ENCODE data around the gene COG3. TPM values are rescaled to one million over a fixed set of nuclear protein-coding genes. Genes with fewer than 3 reads are reported as not detected.

The COG3 gene
- total and polyA plus RNA-seq, 2 of the 13 experiments (the other 11 are each of a cell fraction or from before 2014, with no cell fraction given) = 37.8 to 47.5 TPM

DNA sequence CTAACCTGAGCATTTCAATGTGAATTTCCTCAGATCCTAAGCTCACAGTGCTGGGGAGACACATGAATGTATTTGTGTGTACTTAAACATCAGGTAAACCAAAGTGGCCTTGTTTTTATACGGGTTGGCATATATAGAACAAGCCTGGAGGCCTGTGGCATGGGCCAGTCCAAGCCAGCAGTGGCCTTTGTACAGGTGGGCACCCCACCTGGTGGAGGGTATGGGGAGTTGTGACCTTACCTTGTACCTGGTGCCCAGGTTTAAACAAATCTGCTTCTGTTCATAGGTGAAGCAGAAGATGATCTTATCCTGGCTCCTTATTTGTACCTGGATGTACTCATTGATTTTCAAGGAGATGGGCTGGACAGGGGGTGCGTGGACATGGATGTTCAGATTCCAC lies 79.8 kb downstream of the COG3 start:
- Histone ChIP-seq H3K27ac (ENCODE audit: extremely low read length, insufficient read depth, low read length) (no peak overlapping the region), H3K9ac (ENCODE audit: insufficient read depth, low read depth, low read length) (no peak overlapping the region), H4K20me1 (ENCODE audit: insufficient read depth, low read length) (no peaks in the 10 kb centered on the region), H2AFZ (ENCODE audit: low read length) (no peak overlapping the region), H3K4me3 (replicated peaks in 1 of 3; ENCODE audit: insufficient read depth in 1 of 3, low read depth in 2 of 3, low read length in 3 of 3) (no peak overlapping the region), H3K4me2 (ENCODE audit: low read depth, low read length) (no peak overlapping the region), H3K9me3 (ENCODE audit: low read length) (no peaks in the 10 kb centered on the region), H3K4me1 (ENCODE audit: insufficient read depth, low read length) (peaks cover 12% of the 10 kb centered on the region), H3K27me3 (ENCODE audit: control insufficient read depth in 1 of 2, insufficient read depth in 2 of 2, low read length in 2 of 2) (no peaks in the 10 kb centered on the region), H3K79me2 (ENCODE audit: insufficient read depth, low read length) (no peaks in the 10 kb centered on the region), H3K36me3 (replicated peaks in 1 of 2; ENCODE audit: control insufficient read depth in 1 of 2, insufficient read depth in 2 of 2, low read length in 2 of 2) (no peaks in the 10 kb centered on the region)
- intact Hi-C loops (cut with micrococcal nuclease; ENCODE audit: unreplicated experiment) (no loop called here), in situ Hi-C loops (cut with HindIII; ENCODE audit: extremely low pct_ligation_motif_present, low pct_unique_long_range_greater_than_20kb) (no loop called here)
- peak; percentile 28; the same call in 1 of the 2 replicates for TF ChIP-seq STAG1 (CRISPR knock-in tag; IDR thresholded peaks at IDR 0.05)
- no peak for TF ChIP-seq ZNF850 (CRISPR knock-in tag; conservative IDR thresholded peaks at IDR 0.05)
- POLR2A ChIA-PET = no interaction called here
- 28% methylated on average over 2 of the region's 2 CpGs for WGBS (ENCODE audit: low lambda C conversion rate)
- CTCF ChIA-PET (ENCODE audit: low intra/inter-chr PET ratio, low total read pairs) = no interaction called here
- DNase-seq (ENCODE audit: low spot score) = no peak
- ATAC-seq = peak; percentile 54
- BruUV-seq (replicated peaks) = no TSS peak
- no peak for FAIRE-seq

DNA sequence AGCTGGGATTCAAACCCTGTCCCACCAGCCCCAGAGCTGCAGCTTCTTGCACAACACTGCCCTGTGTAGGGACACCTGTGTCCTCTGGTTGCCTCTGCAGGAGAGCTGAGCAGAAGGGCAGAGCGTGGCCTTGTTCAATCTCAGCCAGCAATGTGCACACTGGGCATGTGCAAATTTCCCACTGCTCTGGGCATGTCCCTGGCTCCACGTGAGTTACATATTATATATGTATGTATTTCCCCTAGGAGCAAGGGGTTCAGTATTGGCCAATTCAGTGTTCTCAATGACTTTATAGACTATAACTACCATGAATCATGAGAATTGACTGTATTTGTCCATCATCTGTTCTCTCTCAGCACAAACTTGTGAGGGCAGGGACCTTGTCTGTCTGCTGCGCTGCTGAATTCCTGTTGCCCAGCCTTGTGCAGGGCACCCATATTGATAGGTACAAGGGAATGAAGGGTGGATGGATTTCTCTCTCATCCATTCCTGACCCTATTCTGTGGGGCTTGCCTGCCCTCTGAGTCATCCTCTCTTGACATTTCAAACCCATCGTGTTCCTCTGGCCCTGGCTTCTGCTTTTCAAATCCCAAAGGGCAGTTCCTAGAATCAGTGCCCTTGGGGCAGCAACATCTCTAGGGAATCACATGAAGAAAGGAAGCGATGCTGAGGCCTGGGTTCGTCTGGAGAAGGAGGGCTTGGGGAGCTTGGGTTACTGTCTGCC lies 81.1 kb downstream of the COG3 start:
- in situ Hi-C loops (cut with HindIII; ENCODE audit: extremely low pct_ligation_motif_present, low pct_unique_long_range_greater_than_20kb) (no loop called here), intact Hi-C loops (cut with micrococcal nuclease; ENCODE audit: unreplicated experiment) (no loop called here)
- DNase-seq (ENCODE audit: low spot score) = no peak
- WGBS (ENCODE audit: low lambda C conversion rate) = 43% methylated on average over 6 of the region's 6 CpGs
- Histone ChIP-seq H3K27ac (ENCODE audit: extremely low read length, insufficient read depth, low read length) (no peak overlapping the region), H3K4me3 (replicated peaks in 1 of 3; ENCODE audit: insufficient read depth in 1 of 3, low read depth in 2 of 3, low read length in 3 of 3) (no peak overlapping the region), H2AFZ (ENCODE audit: low read length) (no peak overlapping the region), H3K4me2 (ENCODE audit: low read depth, low read length) (no peak overlapping the region), H3K9me3 (ENCODE audit: low read length) (no peaks in the 10 kb centered on the region), H3K79me2 (ENCODE audit: insufficient read depth, low read length) (no peaks in the 10 kb centered on the region), H3K36me3 (replicated peaks in 1 of 2; ENCODE audit: control insufficient read depth in 1 of 2, insufficient read depth in 2 of 2, low read length in 2 of 2) (no peaks in the 10 kb centered on the region), H3K9ac (ENCODE audit: insufficient read depth, low read depth, low read length) (no peak overlapping the region), H3K27me3 (ENCODE audit: control insufficient read depth in 1 of 2, insufficient read depth in 2 of 2, low read length in 2 of 2) (no peaks in the 10 kb centered on the region), H4K20me1 (ENCODE audit: insufficient read depth, low read length) (no peaks in the 10 kb centered on the region), H3K4me1 (ENCODE audit: insufficient read depth, low read length) (peaks cover 12% of the 10 kb centered on the region)
- ChIA-PET CTCF (ENCODE audit: low intra/inter-chr PET ratio, low total read pairs) (no interaction called here), POLR2A (no interaction called here)
- no peak for FAIRE-seq
- no TSS peak for BruUV-seq (replicated peaks)
- peak; percentile 34 for ATAC-seq
- TF ChIP-seq ARID2 (CRISPR knock-in tag; IDR thresholded peaks at IDR 0.05; ENCODE audit: borderline replicate concordance) (no peak), CEBPG (CRISPR knock-in tag; IDR thresholded peaks at IDR 0.05) (0 out of 2 replicates have a peak, but pooled peaks have one; percentile 35), MTA1 (CRISPR knock-in tag; IDR thresholded peaks at IDR 0.05; ENCODE audit: borderline replicate concordance) (no peak), CEBPB (IDR thresholded peaks at IDR 0.05; ENCODE audit: borderline replicate concordance, low read depth, low read length) (0 out of 2 replicates have a peak, but pooled peaks have one; percentile 27), ESRRA (CRISPR knock-in tag; IDR thresholded peaks at IDR 0.05; ENCODE audit: low read depth) (no peak), ZNF850 (CRISPR knock-in tag; conservative IDR thresholded peaks at IDR 0.05) (no peak), ZMYM4 (CRISPR knock-in tag; IDR thresholded peaks at IDR 0.05) (no peak)
- TF ChIP-seq, protein P1, sequence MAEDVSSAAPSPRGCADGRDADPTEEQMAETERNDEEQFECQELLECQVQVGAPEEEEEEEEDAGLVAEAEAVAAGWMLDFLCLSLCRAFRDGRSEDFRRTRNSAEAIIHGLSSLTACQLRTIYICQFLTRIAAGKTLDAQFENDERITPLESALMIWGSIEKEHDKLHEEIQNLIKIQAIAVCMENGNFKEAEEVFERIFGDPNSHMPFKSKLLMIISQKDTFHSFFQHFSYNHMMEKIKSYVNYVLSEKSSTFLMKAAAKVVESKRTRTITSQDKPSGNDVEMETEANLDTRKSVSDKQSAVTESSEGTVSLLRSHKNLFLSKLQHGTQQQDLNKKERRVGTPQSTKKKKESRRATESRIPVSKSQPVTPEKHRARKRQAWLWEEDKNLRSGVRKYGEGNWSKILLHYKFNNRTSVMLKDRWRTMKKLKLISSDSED (CRISPR knock-in tag; IDR thresholded peaks at IDR 0.05) = no peak
- TF ChIP-seq, protein P2, sequence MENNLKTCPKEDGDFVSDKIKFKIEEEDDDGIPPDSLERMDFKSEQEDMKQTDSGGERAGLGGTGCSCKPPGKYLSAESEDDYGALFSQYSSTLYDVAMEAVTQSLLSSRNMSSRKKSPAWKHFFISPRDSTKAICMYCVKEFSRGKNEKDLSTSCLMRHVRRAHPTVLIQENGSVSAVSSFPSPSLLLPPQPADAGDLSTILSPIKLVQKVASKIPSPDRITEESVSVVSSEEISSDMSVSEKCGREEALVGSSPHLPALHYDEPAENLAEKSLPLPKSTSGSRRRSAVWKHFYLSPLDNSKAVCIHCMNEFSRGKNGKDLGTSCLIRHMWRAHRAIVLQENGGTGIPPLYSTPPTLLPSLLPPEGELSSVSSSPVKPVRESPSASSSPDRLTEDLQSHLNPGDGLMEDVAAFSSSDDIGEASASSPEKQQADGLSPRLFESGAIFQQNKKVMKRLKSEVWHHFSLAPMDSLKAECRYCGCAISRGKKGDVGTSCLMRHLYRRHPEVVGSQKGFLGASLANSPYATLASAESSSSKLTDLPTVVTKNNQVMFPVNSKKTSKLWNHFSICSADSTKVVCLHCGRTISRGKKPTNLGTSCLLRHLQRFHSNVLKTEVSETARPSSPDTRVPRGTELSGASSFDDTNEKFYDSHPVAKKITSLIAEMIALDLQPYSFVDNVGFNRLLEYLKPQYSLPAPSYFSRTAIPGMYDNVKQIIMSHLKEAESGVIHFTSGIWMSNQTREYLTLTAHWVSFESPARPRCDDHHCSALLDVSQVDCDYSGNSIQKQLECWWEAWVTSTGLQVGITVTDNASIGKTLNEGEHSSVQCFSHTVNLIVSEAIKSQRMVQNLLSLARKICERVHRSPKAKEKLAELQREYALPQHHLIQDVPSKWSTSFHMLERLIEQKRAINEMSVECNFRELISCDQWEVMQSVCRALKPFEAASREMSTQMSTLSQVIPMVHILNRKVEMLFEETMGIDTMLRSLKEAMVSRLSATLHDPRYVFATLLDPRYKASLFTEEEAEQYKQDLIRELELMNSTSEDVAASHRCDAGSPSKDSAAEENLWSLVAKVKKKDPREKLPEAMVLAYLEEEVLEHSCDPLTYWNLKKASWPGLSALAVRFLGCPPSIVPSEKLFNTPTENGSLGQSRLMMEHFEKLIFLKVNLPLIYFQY (CRISPR knock-in tag; IDR thresholded peaks at IDR 0.05; ENCODE audit: borderline replicate concordance) = no peak
